Natural killer cell (primary cell): ENCODE measurements around the gene FALEC. TPM values are rescaled to one million over a fixed set of nuclear protein-coding genes. Genes with fewer than 3 reads are reported as not detected.

Source experiments
- ATAC-seq, 3 donors: fragments of 150-1000 bp in 2 of 3; fragments of 200-7000 bp in 1 of 3; cut with Tn5 transposase; 1 replicate in 1 of 3; 2 replicates in 2 of 3; pipeline ENCODE4 v1.10.0; 2021; ENCODE audit warnings: mild to moderate bottlenecking in 2 of 3, moderate library complexity in 2 of 3
- DNase-seq, 2 donors: peaks; one replicate each; pipeline versions ENCODE4 v3.0.0 to v3.0.0-alpha.2; 2013 to 2021; ENCODE audit warnings: mixed read lengths in 1 of 2
- H3K27ac ChIP-seq: one replicate; pipeline ENCODE4 v1.5.1; 2013; ENCODE audit warnings: mild to moderate bottlenecking, low read length
- H3K27me3 ChIP-seq: one replicate; pipeline ENCODE4 v1.6.1; 2013; ENCODE audit warnings: low read length; ENCODE audit not compliant: control insufficient read depth, insufficient read depth
- H3K36me3 ChIP-seq: one replicate; pipeline ENCODE4 v1.6.1; 2013; ENCODE audit warnings: low read length; ENCODE audit not compliant: control insufficient read depth, insufficient read depth
- H3K4me1 ChIP-seq: one replicate; pipeline ENCODE4 v1.6.1; 2013; ENCODE audit warnings: low read length; ENCODE audit not compliant: control insufficient read depth, insufficient read depth
- H3K4me3 ChIP-seq: one replicate; pipeline ENCODE4 v1.5.1; 2013; ENCODE audit warnings: low read length
- H3K9me3 ChIP-seq: one replicate; pipeline ENCODE4 v1.6.1; 2013; ENCODE audit warnings: low read length; ENCODE audit not compliant: control insufficient read depth, insufficient read depth
- H3K27ac Mint-ChIP-seq, 2 donors: one replicate each; pipeline ENCODE4 v1.8.0; 2022; ENCODE audit warnings: mild to moderate bottlenecking in 2 of 2, mixed read lengths in 2 of 2, moderate library complexity in 1 of 2
- H3K27me3 Mint-ChIP-seq, 2 donors: one replicate each; pipeline ENCODE4 v1.8.0; 2022; ENCODE audit warnings: low read depth in 2 of 2, mixed read lengths in 2 of 2
- H3K36me3 Mint-ChIP-seq: one replicate; pipeline ENCODE4 v1.8.0; 2022; ENCODE audit warnings: mixed read lengths
- H3K4me1 Mint-ChIP-seq, 2 donors: one replicate each; pipeline ENCODE4 v1.8.0; 2022; ENCODE audit warnings: mixed read lengths in 2 of 2
- H3K4me3 Mint-ChIP-seq: one replicate; pipeline ENCODE4 v1.8.0; 2022; ENCODE audit warnings: mild to moderate bottlenecking, moderate library complexity, mixed read lengths
- H3K9me3 Mint-ChIP-seq, 2 donors: one replicate each; pipeline ENCODE4 v1.8.0; 2022; ENCODE audit warnings: mixed read lengths in 2 of 2
- WGBS: methylation state at CpG from one replicate; pipeline ENCODE4 v1.1.7; 2013; ENCODE audit warnings: missing lambda C conversion rate; ENCODE audit not compliant: insufficient coverage; 5-methylcytosine and 5-hydroxymethylcytosine counted together
- intact Hi-C: fragments of 100-400 bp; cut with micrococcal nuclease; formaldehyde crosslinking; loops from one replicate; pipeline ENCODE4 v1.14.2; 2022
- total RNA-seq, 4 donors: library from RNA; stranded (reverse); fragments of 120-200 nt in 1 of 4; gene quantifications; one replicate each; pipeline versions ENCODE4 v1.2.3 to v1.2.4, GENCODE V29; 2013 to 2022
- TF ChIP-seq, protein P1 (sequence below): fragments of 200-600 bp; IDR thresholded peaks from one replicate; pipeline ENCODE4 v1.8.0; 2022; ENCODE audit warnings: antibody characterized with exemption

Gene FALEC
- total RNA-seq, 3 donors from 2014 or later (not counting 1 experiment from before 2014, with no cell fraction given), result not detected

DNA sequence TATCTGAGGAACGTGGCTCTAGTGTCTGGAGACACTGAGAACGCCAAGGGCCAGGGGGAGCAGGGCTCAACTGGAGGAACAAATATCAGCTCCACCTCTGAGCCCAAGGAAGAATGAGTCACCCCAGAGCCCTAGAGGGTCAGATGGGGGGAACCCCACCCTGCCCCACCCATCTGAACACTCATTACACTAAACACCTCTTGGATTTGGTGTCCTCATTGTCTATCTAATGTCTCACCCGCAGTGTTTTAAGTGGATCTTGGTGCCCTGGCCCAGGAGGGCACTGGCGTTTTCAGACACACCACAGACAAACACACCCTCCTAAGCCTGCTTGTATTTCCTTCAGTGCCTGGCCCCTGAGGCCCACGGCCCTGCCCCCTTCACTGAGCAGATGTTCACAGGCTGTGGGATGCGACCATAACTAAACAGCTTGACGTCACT lies 2.2 kb upstream of the FALEC start:
- no peaks in the 10 kb centered on the region for H3K27me3 Mint-ChIP-seq
- peaks cover 16% of the 10 kb centered on the region for H3K4me1 ChIP-seq
- intact Hi-C loops, result no loop called here
- no peaks in the 10 kb centered on the region for H3K9me3 Mint-ChIP-seq
- no peak for DNase-seq
- no peak overlapping the region for H3K27ac ChIP-seq
- H3K9me3 ChIP-seq, result no peaks in the 10 kb centered on the region
- TF ChIP-seq, protein P1, sequence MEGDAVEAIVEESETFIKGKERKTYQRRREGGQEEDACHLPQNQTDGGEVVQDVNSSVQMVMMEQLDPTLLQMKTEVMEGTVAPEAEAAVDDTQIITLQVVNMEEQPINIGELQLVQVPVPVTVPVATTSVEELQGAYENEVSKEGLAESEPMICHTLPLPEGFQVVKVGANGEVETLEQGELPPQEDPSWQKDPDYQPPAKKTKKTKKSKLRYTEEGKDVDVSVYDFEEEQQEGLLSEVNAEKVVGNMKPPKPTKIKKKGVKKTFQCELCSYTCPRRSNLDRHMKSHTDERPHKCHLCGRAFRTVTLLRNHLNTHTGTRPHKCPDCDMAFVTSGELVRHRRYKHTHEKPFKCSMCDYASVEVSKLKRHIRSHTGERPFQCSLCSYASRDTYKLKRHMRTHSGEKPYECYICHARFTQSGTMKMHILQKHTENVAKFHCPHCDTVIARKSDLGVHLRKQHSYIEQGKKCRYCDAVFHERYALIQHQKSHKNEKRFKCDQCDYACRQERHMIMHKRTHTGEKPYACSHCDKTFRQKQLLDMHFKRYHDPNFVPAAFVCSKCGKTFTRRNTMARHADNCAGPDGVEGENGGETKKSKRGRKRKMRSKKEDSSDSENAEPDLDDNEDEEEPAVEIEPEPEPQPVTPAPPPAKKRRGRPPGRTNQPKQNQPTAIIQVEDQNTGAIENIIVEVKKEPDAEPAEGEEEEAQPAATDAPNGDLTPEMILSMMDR, result no peak
- ATAC-seq, result no peak
- 87% methylated on average over 7 of the region's 7 CpGs for WGBS
- peaks cover 8 to 22% of the 10 kb centered on the region in 2 donors for H3K4me1 Mint-ChIP-seq
- no peaks in the 10 kb centered on the region for H3K36me3 ChIP-seq
- no peak overlapping the region for H3K27ac Mint-ChIP-seq
- no peaks in the 10 kb centered on the region for H3K27me3 ChIP-seq
- no peak overlapping the region for H3K4me3 Mint-ChIP-seq
- H3K4me3 ChIP-seq, result no peak overlapping the region
- H3K36me3 Mint-ChIP-seq, result no peaks in the 10 kb centered on the region

DNA sequence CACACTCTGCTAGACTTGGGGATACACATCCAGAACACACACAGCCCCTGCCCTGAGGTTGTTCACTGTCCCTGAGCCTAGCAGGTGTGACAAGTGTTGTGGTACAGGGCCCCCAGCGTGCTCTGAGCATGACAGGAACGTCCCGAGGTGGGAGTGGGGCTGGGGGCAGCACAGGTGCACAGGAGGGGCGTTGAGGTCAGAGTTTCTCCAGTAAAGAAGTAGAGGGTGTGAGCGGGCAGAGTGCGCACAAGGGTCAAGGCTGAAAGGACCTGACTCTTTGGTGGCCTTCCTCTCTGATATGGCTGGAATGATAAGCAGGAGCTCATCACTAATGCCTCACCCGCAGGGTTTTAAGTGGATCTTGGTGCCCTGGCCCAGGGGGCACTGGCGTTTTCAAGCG lies 1.3 kb upstream of the FALEC start:
- H3K36me3 Mint-ChIP-seq, result no peaks in the 10 kb centered on the region
- ATAC-seq (no peak), DNase-seq (no peak)
- WGBS, result 89% methylated on average over 9 of the region's 9 CpGs
- H3K27me3 Mint-ChIP-seq, result no peaks in the 10 kb centered on the region
- peaks cover 16% of the 10 kb centered on the region for H3K4me1 ChIP-seq
- H3K9me3 ChIP-seq, result no peaks in the 10 kb centered on the region
- H3K27ac ChIP-seq, result no peak overlapping the region
- H3K27ac Mint-ChIP-seq, result peak overlapping the region; percentile 54 to 62
- peak overlapping the region; percentile 93 for H3K4me3 Mint-ChIP-seq
- no peaks in the 10 kb centered on the region for H3K36me3 ChIP-seq
- intact Hi-C loops, result no loop called here
- H3K9me3 Mint-ChIP-seq, result no peaks in the 10 kb centered on the region
- no peak overlapping the region for H3K4me3 ChIP-seq
- TF ChIP-seq, protein P1, result no peak
- H3K4me1 Mint-ChIP-seq, result peaks cover 8 to 22% of the 10 kb centered on the region in 2 donors
- H3K27me3 ChIP-seq, result no peaks in the 10 kb centered on the region

DNA sequence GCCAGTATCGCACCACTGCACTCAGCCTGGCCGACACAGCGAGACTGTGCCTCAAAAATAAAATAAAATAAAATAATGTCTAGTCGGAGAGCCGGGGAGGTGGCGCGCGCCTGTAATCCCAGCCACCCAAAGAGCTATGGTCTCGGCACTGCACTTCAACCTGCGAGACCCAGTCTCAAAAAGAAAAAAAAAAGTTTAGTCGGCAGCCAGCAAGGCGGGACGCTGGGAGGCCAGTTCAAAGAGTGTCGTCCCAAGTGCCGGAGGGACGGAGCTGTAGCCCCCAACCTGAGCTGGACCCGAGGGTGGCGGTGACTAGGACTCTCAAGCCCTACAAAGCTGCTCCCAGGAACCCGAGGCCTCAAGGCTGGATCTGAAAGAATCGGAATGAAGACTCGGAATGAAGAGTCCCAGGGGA lies 632 bp upstream of the FALEC start:
- no peaks in the 10 kb centered on the region for H3K36me3 ChIP-seq
- peaks cover 16% of the 10 kb centered on the region for H3K4me1 ChIP-seq
- no peaks in the 10 kb centered on the region for H3K9me3 ChIP-seq
- Mint-ChIP-seq H3K9me3 (no peaks in the 10 kb centered on the region), H3K36me3 (no peaks in the 10 kb centered on the region), H3K4me3 (peak overlapping the region; percentile 93), H3K27me3 (no peaks in the 10 kb centered on the region), H3K27ac (peak overlapping the region; percentile 62 to 77), H3K4me1 (peaks cover 8 to 22% of the 10 kb centered on the region in 2 donors)
- intact Hi-C loops, result loop anchor here (1.0 kb wide), 2 partner anchors 114 to 234 kb away; partner anchors contain the start of gene ENSA
- H3K27ac ChIP-seq, result peak overlapping the region; percentile 24
- ATAC-seq (no peak), DNase-seq (no peak)
- WGBS, result 38% methylated on average over 21 of the region's 21 CpGs
- H3K4me3 ChIP-seq, result peak overlapping the region; percentile 91
- TF ChIP-seq, protein P1, result no peak
- H3K27me3 ChIP-seq, result no peaks in the 10 kb centered on the region

DNA sequence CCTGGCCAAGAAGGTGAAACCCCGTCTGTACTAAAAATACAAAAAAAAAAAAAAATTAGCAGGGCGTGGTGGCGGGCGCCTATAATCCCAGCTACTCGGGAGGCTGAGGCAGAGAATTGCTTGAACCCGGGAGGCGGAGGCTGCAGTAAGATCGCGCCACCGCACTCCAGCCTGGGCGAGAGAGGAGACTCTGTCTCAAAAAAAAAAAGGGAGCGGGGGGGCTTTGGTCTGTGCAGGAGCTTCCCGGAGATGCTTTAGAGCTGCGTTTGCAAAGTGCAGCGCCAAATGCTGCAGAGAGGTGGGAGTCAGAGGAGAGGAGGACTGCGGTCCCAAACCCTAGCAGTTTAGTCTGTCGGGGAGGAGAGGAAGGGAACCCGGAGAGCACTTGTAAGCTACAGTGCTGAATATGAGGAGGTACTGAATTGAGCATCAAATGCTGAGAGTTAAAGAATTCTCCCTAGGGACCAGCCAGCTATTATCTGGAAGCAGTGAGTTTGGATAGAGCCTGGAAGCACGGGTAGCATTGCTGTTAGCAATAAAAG lies 569 bp downstream of the FALEC start:
- DNase-seq (peak in 1 of 2 donors; percentile 42), ATAC-seq (no peak)
- intact Hi-C loops, result no loop called here
- no peaks in the 10 kb centered on the region for H3K9me3 Mint-ChIP-seq
- peak overlapping the region; percentile 62 to 77 for H3K27ac Mint-ChIP-seq
- Histone ChIP-seq H3K36me3 (no peaks in the 10 kb centered on the region), H3K27me3 (no peaks in the 10 kb centered on the region), H3K9me3 (no peaks in the 10 kb centered on the region), H3K27ac (no peak overlapping the region), H3K4me3 (peak overlapping the region; percentile 91), H3K4me1 (peaks cover 16% of the 10 kb centered on the region)
- TF ChIP-seq, protein P1, result no peak
- H3K4me3 Mint-ChIP-seq, result peak overlapping the region; percentile 93
- peaks cover 8 to 18% of the 10 kb centered on the region in 2 donors for H3K4me1 Mint-ChIP-seq
- no peaks in the 10 kb centered on the region for H3K36me3 Mint-ChIP-seq
- WGBS, result 2% methylated on average over 18 of the region's 19 CpGs
- H3K27me3 Mint-ChIP-seq, result no peaks in the 10 kb centered on the region
